Left ventricle myocardium inferior (tissue), 1 donor: ENCODE data around the gene SLC15A1. TPM values are rescaled to one million over a fixed set of nuclear protein-coding genes. Genes with fewer than 3 reads are reported as not detected.

Experiments
- DNase-seq: peaks from one replicate; pipeline ENCODE4 v3.0.0-alpha.2; 2020
- H3K27ac ChIP-seq: fragments of 200-600 bp; replicated peaks from 2 replicates; pipeline ENCODE4 v1.8.0; 2021
- H3K27me3 ChIP-seq: fragments of 200-600 bp; 2 replicates; pipeline ENCODE4 v1.8.0; 2021; ENCODE audit warnings: low read depth
- H3K36me3 ChIP-seq: fragments of 200-600 bp; 2 replicates; pipeline ENCODE4 v1.8.0; 2021
- H3K4me1 ChIP-seq: fragments of 200-600 bp; 2 replicates; pipeline ENCODE4 v1.8.0; 2021
- H3K4me3 ChIP-seq: fragments of 200-600 bp; 2 replicates; pipeline ENCODE4 v1.8.0; 2021; ENCODE audit warnings: mild to moderate bottlenecking, moderate library complexity
- H3K9me3 ChIP-seq: fragments of 200-600 bp; replicated peaks from 2 replicates; pipeline ENCODE4 v1.8.0; 2021
- intact Hi-C: fragments of 100-400 bp; cut with micrococcal nuclease; formaldehyde crosslinking; loops from one replicate; pipeline ENCODE4 v1.11.0; 2022
- total RNA-seq: library from RNA; stranded (reverse); fragmentation: NEBNext Ultra II Directional; extraction: Animal tissue kit (Norgen Biotek cat#: 25700); gene quantifications from one replicate; pipeline ENCODE4 v1.2.1, GENCODE V29; 2021
- TF ChIP-seq, protein P1 (sequence below): fragments of 200-600 bp; IDR thresholded peaks from 2 replicates; pipeline ENCODE4 v1.8.0; 2021; ENCODE audit warnings: antibody characterized with exemption, mild to moderate bottlenecking, borderline replicate concordance
- donor health status: DM: no; HTN: yes; CAD: no; lungs with severe emphysema.

The SLC15A1 gene
- total RNA-seq, 1 donor from 2014 or later = not detected

DNA sequence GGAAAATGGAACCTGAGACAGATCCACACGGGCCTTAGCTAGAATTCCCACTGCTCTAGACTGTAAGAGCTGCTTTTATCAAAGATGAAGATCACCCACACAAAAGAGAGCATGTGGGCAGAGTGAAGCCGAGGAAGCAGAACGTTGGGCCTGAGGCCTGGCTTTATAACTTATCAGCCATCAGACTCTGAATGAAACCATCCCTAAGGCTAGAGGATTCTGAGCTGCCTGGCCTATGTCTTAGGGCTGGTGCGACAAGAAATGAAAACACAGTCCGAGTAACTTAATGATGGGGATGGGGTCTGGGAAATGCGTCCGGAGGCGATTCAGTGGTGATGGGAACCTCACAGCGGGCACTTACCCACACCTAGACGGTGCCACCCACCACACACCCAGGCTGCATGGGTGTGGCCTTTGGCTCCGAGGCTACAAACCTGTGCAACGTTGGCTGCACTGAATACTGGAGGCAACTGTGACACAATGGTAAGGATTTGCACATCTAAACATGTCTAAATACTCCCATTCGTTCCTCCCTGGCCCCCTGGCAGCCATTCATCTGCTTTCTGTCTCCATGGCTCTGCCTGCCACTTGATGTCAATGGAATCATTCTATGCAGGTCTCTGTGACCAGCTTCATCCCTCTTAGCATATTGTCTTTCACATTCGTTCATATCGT lies 62.0 kb downstream of the SLC15A1 start:
- no peaks in the 10 kb centered on the region for H3K9me3 ChIP-seq

DNA sequence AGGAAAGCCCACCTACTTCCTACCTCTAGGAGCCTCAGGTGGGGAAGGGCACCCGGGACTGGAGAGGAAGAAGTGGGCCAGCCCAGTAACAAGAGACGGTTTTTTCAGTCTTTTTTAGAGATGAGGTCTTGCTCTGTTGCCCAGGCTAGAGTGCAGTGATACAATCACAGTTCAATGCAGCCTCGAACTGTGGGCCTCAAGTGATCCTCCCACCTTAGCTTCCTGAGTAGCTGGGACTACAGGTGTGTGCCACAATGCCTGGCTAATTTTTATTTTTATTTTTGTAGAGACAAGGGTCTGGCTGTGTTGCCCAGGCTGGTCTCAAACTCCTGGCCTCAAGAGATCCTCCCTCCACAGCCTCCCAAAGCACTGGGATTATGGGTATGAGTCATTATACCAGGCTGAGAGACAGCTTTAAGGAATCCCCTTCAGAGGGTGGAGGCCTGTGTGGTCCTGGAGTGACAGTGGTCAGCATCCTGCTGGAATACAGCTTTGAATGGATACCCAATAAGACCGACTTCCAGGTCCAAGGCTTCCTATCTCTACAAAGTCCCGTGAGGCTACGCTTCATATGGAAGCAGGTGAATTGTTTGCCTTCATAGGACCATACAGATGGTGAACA lies 63.0 kb downstream of the SLC15A1 start:
- Histone ChIP-seq H3K4me3 (no peak overlapping the region), H3K4me1 (no peaks in the 10 kb centered on the region), H3K27ac (no peak overlapping the region), H3K36me3 (no peaks in the 10 kb centered on the region), H3K9me3 (no peaks in the 10 kb centered on the region), H3K27me3 (peaks cover 7% of the 10 kb centered on the region)
- DNase-seq = no peak
- TF ChIP-seq, protein P1, sequence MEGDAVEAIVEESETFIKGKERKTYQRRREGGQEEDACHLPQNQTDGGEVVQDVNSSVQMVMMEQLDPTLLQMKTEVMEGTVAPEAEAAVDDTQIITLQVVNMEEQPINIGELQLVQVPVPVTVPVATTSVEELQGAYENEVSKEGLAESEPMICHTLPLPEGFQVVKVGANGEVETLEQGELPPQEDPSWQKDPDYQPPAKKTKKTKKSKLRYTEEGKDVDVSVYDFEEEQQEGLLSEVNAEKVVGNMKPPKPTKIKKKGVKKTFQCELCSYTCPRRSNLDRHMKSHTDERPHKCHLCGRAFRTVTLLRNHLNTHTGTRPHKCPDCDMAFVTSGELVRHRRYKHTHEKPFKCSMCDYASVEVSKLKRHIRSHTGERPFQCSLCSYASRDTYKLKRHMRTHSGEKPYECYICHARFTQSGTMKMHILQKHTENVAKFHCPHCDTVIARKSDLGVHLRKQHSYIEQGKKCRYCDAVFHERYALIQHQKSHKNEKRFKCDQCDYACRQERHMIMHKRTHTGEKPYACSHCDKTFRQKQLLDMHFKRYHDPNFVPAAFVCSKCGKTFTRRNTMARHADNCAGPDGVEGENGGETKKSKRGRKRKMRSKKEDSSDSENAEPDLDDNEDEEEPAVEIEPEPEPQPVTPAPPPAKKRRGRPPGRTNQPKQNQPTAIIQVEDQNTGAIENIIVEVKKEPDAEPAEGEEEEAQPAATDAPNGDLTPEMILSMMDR = no peak
- intact Hi-C loops = no loop called here

More for the DNA sequence above, 62.0 kb downstream of the SLC15A1 start:
- no peak for DNase-seq
- TF ChIP-seq, protein P1 = no peak
- no peak overlapping the region for H3K4me3 ChIP-seq
- H3K4me1 ChIP-seq = no peaks in the 10 kb centered on the region
- no peak overlapping the region for H3K27ac ChIP-seq
- intact Hi-C loops = no loop called here
- H3K27me3 ChIP-seq = peaks cover 12% of the 10 kb centered on the region
- H3K36me3 ChIP-seq = no peaks in the 10 kb centered on the region

DNA sequence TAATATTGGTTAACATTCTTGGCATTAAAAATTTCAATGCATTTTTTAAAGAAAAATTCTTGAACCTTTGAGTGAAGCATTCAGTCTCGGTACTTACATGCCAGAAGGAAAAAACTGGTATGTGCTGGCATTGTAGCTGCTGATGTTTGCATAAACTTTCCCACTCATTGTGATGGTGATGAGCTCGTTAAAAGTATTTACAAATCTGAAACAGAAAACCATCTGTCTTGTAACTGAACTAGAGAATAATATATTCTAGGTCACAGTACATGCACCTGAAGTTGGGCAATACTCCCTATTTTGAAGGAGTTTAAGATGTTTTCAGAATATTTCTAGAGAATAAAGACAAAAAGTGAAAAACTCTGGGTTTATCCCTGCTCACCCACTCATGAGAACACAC lies 64.1 kb downstream of the SLC15A1 start:
- intact Hi-C loops = no loop called here
- TF ChIP-seq, protein P1 = no peak
- peaks cover 7% of the 10 kb centered on the region for H3K27me3 ChIP-seq
- no peak for DNase-seq
- no peaks in the 10 kb centered on the region for H3K36me3 ChIP-seq
- H3K4me1 ChIP-seq = no peaks in the 10 kb centered on the region
- H3K27ac ChIP-seq = no peak overlapping the region
- H3K9me3 ChIP-seq = no peaks in the 10 kb centered on the region
- H3K4me3 ChIP-seq = no peak overlapping the region

DNA sequence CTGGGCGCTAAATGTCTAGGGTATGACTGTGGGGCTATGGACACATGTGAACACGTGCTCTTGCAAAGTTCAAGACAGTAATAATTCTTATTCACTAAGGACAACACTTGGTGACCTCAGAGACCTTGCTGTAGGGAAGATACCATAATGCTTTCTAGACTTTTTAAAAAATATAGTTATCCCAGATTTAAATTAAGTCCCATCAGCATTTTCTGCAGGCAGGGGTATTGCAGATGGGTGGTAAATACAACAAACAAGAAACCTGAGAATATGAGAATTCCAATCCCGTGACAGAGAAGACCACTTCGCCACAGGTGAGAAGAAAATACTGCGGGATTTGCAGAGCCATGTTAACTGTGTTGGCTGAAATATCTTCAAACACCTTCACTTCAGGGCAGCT lies 65.2 kb downstream of the SLC15A1 start:
- Histone ChIP-seq H3K27ac (no peak overlapping the region), H3K27me3 (peaks cover 7% of the 10 kb centered on the region), H3K36me3 (no peaks in the 10 kb centered on the region), H3K4me1 (no peaks in the 10 kb centered on the region), H3K4me3 (no peak overlapping the region), H3K9me3 (no peaks in the 10 kb centered on the region)
- no peak for DNase-seq
- intact Hi-C loops = no loop called here
- TF ChIP-seq, protein P1 = no peak

DNA sequence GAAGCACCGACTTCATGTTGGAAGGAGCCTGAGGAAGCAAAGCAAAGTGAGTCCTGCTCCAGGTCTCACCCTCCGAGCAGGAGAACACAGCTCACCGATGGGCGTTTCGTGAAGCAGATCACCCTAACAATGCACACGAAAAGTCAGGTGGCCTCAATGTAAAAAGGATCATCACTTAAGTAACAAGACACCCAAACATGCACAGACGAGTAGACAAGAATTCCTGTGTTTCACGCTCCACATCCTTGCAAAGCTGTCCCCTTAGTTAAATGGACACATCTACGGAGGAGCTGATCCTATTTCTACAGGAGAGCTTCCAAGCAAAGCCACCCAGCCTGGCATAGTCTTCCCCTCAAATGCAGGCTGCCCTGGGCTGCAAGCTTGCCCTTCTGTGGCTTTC lies 66.2 kb downstream of the SLC15A1 start:
- Histone ChIP-seq H3K36me3 (no peaks in the 10 kb centered on the region), H3K4me1 (no peaks in the 10 kb centered on the region), H3K4me3 (no peak overlapping the region), H3K27ac (no peak overlapping the region), H3K9me3 (no peaks in the 10 kb centered on the region), H3K27me3 (peaks cover 7% of the 10 kb centered on the region)
- no peak for DNase-seq
- TF ChIP-seq, protein P1 = no peak
- intact Hi-C loops = no loop called here
